K562 (cell line): Measurements from ENCODE around the gene FAM114A2. TPM values are rescaled to one million over a fixed set of nuclear protein-coding genes. Genes with fewer than 3 reads are reported as not detected.

Source experiments
- PHF20 ChIP-seq: fragments of 450-650 bp; IDR thresholded peaks from 2 replicates; pipeline ENCODE4 v1.6.1; 2018; ENCODE audit not compliant: partially characterized antibody
- SRSF9 ChIP-seq: fragments of 200-400 bp; formaldehyde crosslinking; IDR thresholded peaks from 2 replicates; pipeline ENCODE4 v1.6.1; 2017; ENCODE audit warnings: low read depth, low read length, borderline replicate concordance
- ZNF175 ChIP-seq: fragments of 200-800 bp; sonication (Bioruptor generic); IDR thresholded peaks from 2 replicates; pipeline ENCODE4 v1.6.1; 2016; ENCODE audit warnings: low read depth, mild to moderate bottlenecking, missing genetic modification characterization, missing compliant biosample characterization
- ZNF644 ChIP-seq: fragments of 200-800 bp; sonication (Bioruptor generic); IDR thresholded peaks from 2 replicates; pipeline ENCODE4 v1.6.1; 2016; ENCODE audit warnings: low read depth, missing genetic modification characterization, missing compliant biosample characterization
- polyA plus RNA-seq, 8 experiments: library from polyadenylated mRNA; depleted of rRNA in 4 of 8; stranded (reverse) in 5 of 8; unstranded in 3 of 8; fragments of >200 nt; fragmentation: Nextera tagmentation in 2 of 8; fragmentation: Illumina TruSeq in 1 of 8; extraction: Ambion mirVana in 2 of 8; extraction: Trizol in 1 of 8; gene quantifications; 2 replicates each; pipeline versions ENCODE4 v1.2.1 to v1.2.3, GENCODE V29; 2011 to 2014; ENCODE audit warnings: inconsistent platforms in 1 of 8, missing spikeins in 1 of 8
- total RNA-seq, 7 experiments: library from RNA; depleted of rRNA in 6 of 7; stranded (reverse); fragments of >200 nt in 6 of 7; fragmentation: Illumina TruSeq in 2 of 7; extraction: Trizol in 2 of 7; gene quantifications; 2 replicates each; pipeline versions ENCODE4 v1.2.1 to v1.2.3, GENCODE V29; 2011 to 2021; ENCODE audit warnings: low replicate concordance in 1 of 7
- TF ChIP-seq, protein P1 (sequence below): IDR thresholded peaks from 2 replicates; pipeline ENCODE4 v1.6.1; 2011; ENCODE audit not compliant: insufficient read length; ENCODE audit errors: extremely low read depth
- TF ChIP-seq, protein P2 (sequence below): sonication (generic); formaldehyde crosslinking; IDR thresholded peaks from 2 replicates; pipeline ENCODE4 v1.8.1; 2023; ENCODE audit warnings: missing genetic modification reagents, mild to moderate bottlenecking, borderline replicate concordance

FAM114A2 gene
- total and polyA plus RNA-seq, 9 of the 15 experiments (the other 6 are each of a cell fraction or from before 2014, with no cell fraction given), result 14.4 to 28.1 (median 21.2) TPM

DNA sequence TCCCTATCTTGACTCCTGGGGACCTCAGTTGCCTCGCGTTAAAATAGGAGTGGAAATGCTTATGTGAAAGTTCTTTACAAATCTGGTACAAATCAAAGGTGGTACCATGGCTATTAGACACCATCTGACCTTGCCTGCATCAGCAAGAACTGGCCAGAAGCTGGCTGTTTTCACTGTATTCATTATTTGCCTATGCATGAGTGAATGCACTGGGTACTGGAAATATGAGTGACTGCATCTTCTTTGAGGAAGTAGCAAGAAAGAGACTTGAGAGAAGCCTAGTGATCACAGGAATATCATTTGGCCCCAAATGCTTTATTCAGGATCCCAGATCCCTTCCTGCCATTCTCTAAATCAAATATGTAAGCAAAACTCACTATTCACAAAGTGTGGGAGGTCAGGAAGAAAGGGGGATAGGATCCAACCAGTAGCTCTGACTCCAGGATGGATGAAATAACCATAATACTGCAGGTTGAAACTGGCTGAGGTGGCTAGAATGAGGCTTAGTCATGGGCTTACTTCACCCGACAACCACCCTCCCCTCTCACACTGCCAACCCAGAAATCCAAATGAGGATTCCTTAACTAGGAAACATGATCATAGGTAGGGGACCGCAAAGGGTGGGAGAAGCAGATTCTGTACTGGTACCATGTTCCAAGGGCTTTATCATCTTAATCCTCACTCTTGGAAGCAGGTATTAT is 56.7 kb downstream of the FAM114A2 start (continued):
- TF ChIP-seq, protein P1, sequence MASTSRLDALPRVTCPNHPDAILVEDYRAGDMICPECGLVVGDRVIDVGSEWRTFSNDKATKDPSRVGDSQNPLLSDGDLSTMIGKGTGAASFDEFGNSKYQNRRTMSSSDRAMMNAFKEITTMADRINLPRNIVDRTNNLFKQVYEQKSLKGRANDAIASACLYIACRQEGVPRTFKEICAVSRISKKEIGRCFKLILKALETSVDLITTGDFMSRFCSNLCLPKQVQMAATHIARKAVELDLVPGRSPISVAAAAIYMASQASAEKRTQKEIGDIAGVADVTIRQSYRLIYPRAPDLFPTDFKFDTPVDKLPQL, result no peak
- TF ChIP-seq, protein P2, sequence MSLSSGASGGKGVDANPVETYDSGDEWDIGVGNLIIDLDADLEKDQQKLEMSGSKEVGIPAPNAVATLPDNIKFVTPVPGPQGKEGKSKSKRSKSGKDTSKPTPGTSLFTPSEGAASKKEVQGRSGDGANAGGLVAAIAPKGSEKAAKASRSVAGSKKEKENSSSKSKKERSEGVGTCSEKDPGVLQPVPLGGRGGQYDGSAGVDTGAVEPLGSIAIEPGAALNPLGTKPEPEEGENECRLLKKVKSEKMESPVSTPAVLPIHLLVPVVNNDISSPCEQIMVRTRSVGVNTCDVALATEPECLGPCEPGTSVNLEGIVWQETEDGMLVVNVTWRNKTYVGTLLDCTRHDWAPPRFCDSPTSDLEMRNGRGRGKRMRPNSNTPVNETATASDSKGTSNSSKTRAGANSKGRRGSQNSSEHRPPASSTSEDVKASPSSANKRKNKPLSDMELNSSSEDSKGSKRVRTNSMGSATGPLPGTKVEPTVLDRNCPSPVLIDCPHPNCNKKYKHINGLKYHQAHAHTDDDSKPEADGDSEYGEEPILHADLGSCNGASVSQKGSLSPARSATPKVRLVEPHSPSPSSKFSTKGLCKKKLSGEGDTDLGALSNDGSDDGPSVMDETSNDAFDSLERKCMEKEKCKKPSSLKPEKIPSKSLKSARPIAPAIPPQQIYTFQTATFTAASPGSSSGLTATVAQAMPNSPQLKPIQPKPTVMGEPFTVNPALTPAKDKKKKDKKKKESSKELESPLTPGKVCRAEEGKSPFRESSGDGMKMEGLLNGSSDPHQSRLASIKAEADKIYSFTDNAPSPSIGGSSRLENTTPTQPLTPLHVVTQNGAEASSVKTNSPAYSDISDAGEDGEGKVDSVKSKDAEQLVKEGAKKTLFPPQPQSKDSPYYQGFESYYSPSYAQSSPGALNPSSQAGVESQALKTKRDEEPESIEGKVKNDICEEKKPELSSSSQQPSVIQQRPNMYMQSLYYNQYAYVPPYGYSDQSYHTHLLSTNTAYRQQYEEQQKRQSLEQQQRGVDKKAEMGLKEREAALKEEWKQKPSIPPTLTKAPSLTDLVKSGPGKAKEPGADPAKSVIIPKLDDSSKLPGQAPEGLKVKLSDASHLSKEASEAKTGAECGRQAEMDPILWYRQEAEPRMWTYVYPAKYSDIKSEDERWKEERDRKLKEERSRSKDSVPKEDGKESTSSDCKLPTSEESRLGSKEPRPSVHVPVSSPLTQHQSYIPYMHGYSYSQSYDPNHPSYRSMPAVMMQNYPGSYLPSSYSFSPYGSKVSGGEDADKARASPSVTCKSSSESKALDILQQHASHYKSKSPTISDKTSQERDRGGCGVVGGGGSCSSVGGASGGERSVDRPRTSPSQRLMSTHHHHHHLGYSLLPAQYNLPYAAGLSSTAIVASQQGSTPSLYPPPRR (CRISPR knock-in tag), result no peak
- TF ChIP-seq SRSF9 (no peak), ZNF644 (no peak), ZNF175 (no peak), PHF20 (no peak)
- TF ChIP-seq, all 486 proteins: peak for 0
